Lower lobe of right lung (tissue), 2 donors: Measurements from ENCODE around the gene OR2T4. TPM values are rescaled to one million over a fixed set of nuclear protein-coding genes. Genes with fewer than 3 reads are reported as not detected.

Experiments
- ATAC-seq, 2 donors: fragments of 200-7000 bp; cut with Tn5 transposase; one replicate each; pipeline ENCODE4 v1.9.1; 2020 to 2022; ENCODE audit warnings: mild to moderate bottlenecking in 2 of 2, moderate library complexity in 2 of 2
- DNase-seq: peaks from one replicate; pipeline ENCODE4 v3.0.0-alpha.2; 2020
- H3K27ac ChIP-seq: fragments of 200-600 bp; one replicate; pipeline ENCODE4 v1.8.0; 2022
- H3K27me3 ChIP-seq: fragments of 200-600 bp; one replicate; pipeline ENCODE4 v1.8.0; 2022; ENCODE audit warnings: low read depth
- H3K36me3 ChIP-seq: fragments of 200-600 bp; one replicate; pipeline ENCODE4 v1.8.0; 2022; ENCODE audit warnings: mild to moderate bottlenecking
- H3K4me1 ChIP-seq: fragments of 200-600 bp; one replicate; pipeline ENCODE4 v1.8.0; 2022
- H3K4me3 ChIP-seq: fragments of 200-600 bp; one replicate; pipeline ENCODE4 v1.8.0; 2022; ENCODE audit warnings: mild to moderate bottlenecking
- H3K9me3 ChIP-seq: fragments of 200-600 bp; one replicate; pipeline ENCODE4 v1.8.0; 2022
- intact Hi-C: fragments of 100-400 bp; cut with DNase I; formaldehyde crosslinking; loops from one replicate; pipeline ENCODE4 v1.11.0; 2022
- total RNA-seq: library from RNA; stranded (reverse); fragmentation: NEBNext Ultra II Directional; extraction: Animal tissue kit (Norgen Biotek cat#: 25700); gene quantifications from one replicate; pipeline ENCODE4 v1.2.1, GENCODE V29; 2021
- TF ChIP-seq, protein P1 (sequence below): fragments of 200-600 bp; IDR thresholded peaks from one replicate; pipeline ENCODE4 v1.8.0; 2022; ENCODE audit warnings: antibody characterized with exemption, mild to moderate bottlenecking
- donor health status: DM: no; HTN: yes; CAD: no; lungs with severe emphysema.

OR2T4 gene
- total RNA-seq, 1 donor from 2014 or later: not detected

DNA sequence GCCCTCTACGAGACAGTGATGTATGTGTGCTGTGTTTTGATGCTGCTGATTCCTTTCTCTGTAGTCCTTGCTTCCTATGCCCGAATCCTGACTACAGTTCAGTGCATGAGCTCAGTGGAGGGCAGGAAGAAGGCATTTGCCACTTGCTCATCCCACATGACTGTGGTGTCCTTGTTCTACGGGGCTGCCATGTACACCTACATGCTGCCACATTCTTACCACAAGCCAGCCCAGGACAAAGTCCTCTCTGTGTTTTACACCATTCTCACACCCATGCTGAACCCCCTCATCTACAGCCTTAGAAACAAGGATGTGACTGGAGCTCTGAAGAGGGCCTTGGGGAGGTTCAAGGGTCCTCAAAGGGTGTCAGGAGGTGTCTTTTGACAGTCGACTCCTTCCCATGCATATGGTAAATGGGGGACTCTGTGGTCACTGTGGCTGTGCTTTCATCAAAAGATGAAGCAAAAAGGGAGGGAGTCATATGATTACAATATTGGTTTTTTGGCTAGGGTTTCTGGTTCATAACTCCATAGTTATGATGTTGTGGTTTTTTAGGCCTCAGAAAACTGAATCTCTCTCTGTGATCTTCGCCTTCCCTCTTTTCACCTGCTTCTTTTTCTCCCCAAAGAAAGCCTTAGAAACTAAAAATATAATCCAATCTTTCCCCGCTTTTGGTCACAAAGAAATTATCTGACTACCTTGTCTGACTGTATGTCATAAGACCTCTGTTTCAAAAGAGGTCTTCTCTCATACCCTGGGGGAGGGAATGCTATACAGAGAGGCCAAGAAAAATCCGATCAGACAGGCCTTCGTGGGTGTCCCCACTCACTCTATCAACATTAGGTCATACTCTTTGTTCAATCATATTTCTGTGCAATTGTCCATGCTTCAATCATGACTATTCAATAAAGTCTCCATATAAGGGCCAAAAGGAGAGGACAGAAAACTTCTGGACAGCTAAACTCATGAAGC is 45.5 kb downstream of the OR2T4 start:
- no peak for DNase-seq
- ATAC-seq: no peak
- intact Hi-C loops: no loop called here
- no peaks in the 10 kb centered on the region for H3K36me3 ChIP-seq
- no peaks in the 10 kb centered on the region for H3K27me3 ChIP-seq
- no peak overlapping the region for H3K27ac ChIP-seq
- no peaks in the 10 kb centered on the region for H3K4me1 ChIP-seq
- no peaks in the 10 kb centered on the region for H3K9me3 ChIP-seq
- TF ChIP-seq, protein P1, sequence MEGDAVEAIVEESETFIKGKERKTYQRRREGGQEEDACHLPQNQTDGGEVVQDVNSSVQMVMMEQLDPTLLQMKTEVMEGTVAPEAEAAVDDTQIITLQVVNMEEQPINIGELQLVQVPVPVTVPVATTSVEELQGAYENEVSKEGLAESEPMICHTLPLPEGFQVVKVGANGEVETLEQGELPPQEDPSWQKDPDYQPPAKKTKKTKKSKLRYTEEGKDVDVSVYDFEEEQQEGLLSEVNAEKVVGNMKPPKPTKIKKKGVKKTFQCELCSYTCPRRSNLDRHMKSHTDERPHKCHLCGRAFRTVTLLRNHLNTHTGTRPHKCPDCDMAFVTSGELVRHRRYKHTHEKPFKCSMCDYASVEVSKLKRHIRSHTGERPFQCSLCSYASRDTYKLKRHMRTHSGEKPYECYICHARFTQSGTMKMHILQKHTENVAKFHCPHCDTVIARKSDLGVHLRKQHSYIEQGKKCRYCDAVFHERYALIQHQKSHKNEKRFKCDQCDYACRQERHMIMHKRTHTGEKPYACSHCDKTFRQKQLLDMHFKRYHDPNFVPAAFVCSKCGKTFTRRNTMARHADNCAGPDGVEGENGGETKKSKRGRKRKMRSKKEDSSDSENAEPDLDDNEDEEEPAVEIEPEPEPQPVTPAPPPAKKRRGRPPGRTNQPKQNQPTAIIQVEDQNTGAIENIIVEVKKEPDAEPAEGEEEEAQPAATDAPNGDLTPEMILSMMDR: no peak
- H3K4me3 ChIP-seq: no peak overlapping the region

Other genes starting within 250 kb of the OR2T4 start
- gene OR2M5, start 216.5 kb upstream of the OR2T4 start, total RNA-seq: not detected
- gene OR2M2, start 186.8 kb upstream of the OR2T4 start, total RNA-seq: not detected
- gene OR2M3, start 164.4 kb upstream of the OR2T4 start, total RNA-seq: not detected
- gene OR2M4, start 130.2 kb upstream of the OR2T4 start, total RNA-seq: not detected
- gene OR2T33, start 83.7 kb upstream of the OR2T4 start, total RNA-seq: not detected
- not detected for gene OR2T12, start 58.2 kb upstream of the OR2T4 start, total RNA-seq
- not detected for gene OR2M7, start 37.1 kb upstream of the OR2T4 start, total RNA-seq
- not detected for gene OR14C36, start 12.9 kb upstream of the OR2T4 start, total RNA-seq
- gene OR2T6, start 14.1 kb downstream of the OR2T4 start, total RNA-seq: not detected
- not detected for gene OR2T1, start 41.4 kb downstream of the OR2T4 start, total RNA-seq
- gene OR2T2, start 84.0 kb downstream of the OR2T4 start, total RNA-seq: not detected
- gene OR2T3, start 111.7 kb downstream of the OR2T4 start, total RNA-seq: not detected
- gene OR2T5, start 126.9 kb downstream of the OR2T4 start, total RNA-seq: not detected
- not detected for gene OR2G6, start 146.4 kb downstream of the OR2T4 start, total RNA-seq
- gene OR2T29, start 201.1 kb downstream of the OR2T4 start, total RNA-seq: not detected
- not detected for gene OR2T34, start 213.1 kb downstream of the OR2T4 start, total RNA-seq
- not detected for gene OR2T10, start 236.0 kb downstream of the OR2T4 start, total RNA-seq